ENCODE measurements around the gene THRB.

The THRB gene

DNA sequence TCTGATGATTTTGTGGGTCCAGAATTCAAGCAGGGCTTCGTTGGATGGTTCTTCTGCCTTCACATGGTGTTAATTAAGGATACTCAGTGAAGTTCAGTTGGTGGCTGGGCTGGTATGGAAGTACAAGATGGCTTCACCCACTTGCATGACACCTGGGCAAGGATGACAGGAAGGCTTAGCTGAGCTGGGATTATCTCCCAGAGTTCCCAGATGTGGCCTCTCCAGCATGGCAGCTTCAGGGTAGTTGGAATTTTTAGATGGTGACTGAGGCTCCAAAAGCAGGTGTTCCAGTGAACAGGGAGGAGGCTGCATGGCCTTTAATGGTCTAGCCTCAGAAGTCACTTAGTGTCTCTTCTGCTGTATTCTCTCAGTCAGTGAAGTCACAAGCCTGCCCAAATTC lies 135.5 kb downstream of the THRB start:
- TF ChIP-seq, protein P1, sequence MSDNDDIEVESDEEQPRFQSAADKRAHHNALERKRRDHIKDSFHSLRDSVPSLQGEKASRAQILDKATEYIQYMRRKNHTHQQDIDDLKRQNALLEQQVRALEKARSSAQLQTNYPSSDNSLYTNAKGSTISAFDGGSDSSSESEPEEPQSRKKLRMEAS (IDR thresholded peaks at IDR 0.05; ENCODE audit: low read depth, low read length) = no peak
- TF ChIP-seq MYC (IDR thresholded peaks at IDR 0.05; ENCODE audit: low read depth, low read length) (no peak), POLR2A (IDR thresholded peaks at IDR 0.05; ENCODE audit: extremely low read depth, insufficient read length) (no peak)
- TF ChIP-seq, protein P2, sequence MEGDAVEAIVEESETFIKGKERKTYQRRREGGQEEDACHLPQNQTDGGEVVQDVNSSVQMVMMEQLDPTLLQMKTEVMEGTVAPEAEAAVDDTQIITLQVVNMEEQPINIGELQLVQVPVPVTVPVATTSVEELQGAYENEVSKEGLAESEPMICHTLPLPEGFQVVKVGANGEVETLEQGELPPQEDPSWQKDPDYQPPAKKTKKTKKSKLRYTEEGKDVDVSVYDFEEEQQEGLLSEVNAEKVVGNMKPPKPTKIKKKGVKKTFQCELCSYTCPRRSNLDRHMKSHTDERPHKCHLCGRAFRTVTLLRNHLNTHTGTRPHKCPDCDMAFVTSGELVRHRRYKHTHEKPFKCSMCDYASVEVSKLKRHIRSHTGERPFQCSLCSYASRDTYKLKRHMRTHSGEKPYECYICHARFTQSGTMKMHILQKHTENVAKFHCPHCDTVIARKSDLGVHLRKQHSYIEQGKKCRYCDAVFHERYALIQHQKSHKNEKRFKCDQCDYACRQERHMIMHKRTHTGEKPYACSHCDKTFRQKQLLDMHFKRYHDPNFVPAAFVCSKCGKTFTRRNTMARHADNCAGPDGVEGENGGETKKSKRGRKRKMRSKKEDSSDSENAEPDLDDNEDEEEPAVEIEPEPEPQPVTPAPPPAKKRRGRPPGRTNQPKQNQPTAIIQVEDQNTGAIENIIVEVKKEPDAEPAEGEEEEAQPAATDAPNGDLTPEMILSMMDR (IDR thresholded peaks at IDR 0.05; ENCODE audit: low read depth, low read length) = no peak
- no peak for DNase-seq (ENCODE audit: low read depth)
- H3K4me3 ChIP-seq (ENCODE audit: low read depth, low read length) = no peak overlapping the region

DNA sequence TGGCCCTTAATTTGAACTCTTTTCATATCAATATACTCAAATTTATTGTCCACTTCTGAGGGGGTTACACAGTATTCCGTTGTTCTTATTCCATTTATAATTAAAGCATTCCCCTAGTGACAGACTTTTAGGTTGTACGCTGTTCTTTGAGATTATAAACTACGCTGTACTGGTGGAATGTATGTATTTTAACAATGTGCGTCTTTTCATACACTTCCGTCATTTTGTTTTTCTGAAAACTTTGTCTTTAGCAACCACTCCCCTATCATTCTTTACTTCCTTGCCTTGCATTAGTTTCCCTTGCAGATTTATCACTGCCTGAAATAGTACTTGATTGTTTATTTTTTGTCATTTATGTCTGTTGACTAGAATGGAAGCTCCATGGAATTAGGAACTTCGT lies 137.0 kb downstream of the THRB start:
- TF ChIP-seq, protein P1 (IDR thresholded peaks at IDR 0.05; ENCODE audit: low read depth, low read length) = no peak
- no peak for TF ChIP-seq MYC (IDR thresholded peaks at IDR 0.05; ENCODE audit: low read depth, low read length)
- TF ChIP-seq POLR2A (IDR thresholded peaks at IDR 0.05; ENCODE audit: extremely low read depth, insufficient read length) = no peak
- TF ChIP-seq, protein P2 (IDR thresholded peaks at IDR 0.05; ENCODE audit: low read depth, low read length) = no peak
- H3K4me3 ChIP-seq (ENCODE audit: low read depth, low read length) = no peak overlapping the region
- DNase-seq (ENCODE audit: low read depth) = no peak

DNA sequence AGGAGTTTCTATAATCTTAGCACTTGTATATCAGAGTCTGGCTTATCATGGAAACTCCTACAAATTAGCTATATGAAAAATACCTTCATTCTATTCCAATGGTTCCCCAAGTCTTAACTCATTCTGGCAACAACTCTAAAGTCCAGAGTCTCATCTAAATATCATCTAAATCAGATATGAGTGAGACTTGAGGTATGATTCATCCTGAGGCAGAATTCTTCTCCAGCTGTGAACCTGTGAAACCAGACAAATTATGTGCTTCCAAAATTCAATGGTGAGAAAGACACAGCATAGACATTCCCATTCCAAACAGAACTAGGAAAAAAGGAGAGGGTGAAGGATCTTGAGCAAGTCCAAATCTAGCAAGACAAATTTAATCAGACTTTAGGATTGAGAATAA lies 138.8 kb downstream of the THRB start:
- no peak for DNase-seq (ENCODE audit: low read depth)
- TF ChIP-seq, protein P1 (IDR thresholded peaks at IDR 0.05; ENCODE audit: low read depth, low read length) = no peak
- no peak for TF ChIP-seq MYC (IDR thresholded peaks at IDR 0.05; ENCODE audit: low read depth, low read length)
- TF ChIP-seq POLR2A (IDR thresholded peaks at IDR 0.05; ENCODE audit: extremely low read depth, insufficient read length) = no peak
- TF ChIP-seq, protein P2 (IDR thresholded peaks at IDR 0.05; ENCODE audit: low read depth, low read length) = no peak

DNA sequence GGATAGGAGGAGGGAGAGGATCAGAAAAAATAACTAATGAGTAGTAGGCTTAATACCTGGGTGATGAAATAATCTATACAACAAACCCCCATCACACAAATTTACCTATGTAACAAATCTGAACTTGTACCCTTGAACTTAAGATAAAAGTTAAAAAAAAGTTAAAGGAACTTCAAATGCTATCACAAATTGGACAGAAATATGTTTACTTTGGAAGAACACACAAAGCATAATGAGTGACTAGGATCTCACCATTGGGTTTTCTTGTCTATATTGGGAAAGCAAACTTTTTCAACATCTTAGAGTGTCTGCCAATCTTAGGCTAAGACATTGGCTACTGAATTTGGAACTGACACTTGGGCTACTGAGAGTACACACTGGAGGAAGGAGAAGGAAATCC lies 140.4 kb downstream of the THRB start:
- no peak for DNase-seq (ENCODE audit: low read depth)
- no peak overlapping the region for H3K4me3 ChIP-seq (ENCODE audit: low read depth, low read length)
- TF ChIP-seq, protein P1 (IDR thresholded peaks at IDR 0.05; ENCODE audit: low read depth, low read length) = no peak
- TF ChIP-seq, protein P2 (IDR thresholded peaks at IDR 0.05; ENCODE audit: low read depth, low read length) = no peak
- no peak for TF ChIP-seq POLR2A (IDR thresholded peaks at IDR 0.05; ENCODE audit: extremely low read depth, insufficient read length)
- no peak for TF ChIP-seq MYC (IDR thresholded peaks at IDR 0.05; ENCODE audit: low read depth, low read length)

More for the DNA sequence above, 138.8 kb downstream of the THRB start:
- H3K4me3 ChIP-seq (ENCODE audit: low read depth, low read length) = no peak overlapping the region

DNA sequence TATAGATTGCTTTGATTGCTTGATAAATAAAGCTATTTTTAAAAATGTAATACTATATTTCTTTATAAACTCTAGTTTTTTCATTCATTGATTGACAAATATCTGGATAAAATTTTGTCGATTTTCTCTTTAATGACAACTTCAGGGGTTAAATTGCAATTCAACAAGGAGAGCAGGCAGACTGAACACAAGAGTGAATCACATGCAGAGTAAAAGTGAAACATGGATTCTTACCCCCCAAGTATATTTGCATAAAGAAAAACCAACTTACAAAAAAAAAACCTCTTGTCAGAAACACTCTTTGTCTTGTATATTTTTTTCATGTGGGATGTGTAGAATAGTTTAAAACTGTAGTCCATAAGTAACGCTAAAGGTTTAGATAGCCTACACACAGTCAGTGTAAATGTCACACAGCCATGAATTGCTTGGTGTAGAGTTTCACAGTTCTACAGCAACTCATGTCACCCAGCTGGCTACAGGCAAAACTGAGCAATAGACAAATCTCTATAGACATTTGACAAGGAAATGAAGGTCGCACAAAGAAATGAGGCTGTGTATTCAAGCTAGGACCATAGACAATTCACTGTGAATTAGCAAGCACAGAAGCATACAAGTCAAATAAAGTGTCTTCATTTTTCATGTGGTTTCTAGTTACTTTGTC lies 141.6 kb downstream of the THRB start:
- no peak for DNase-seq (ENCODE audit: low read depth)
- TF ChIP-seq, protein P1 (IDR thresholded peaks at IDR 0.05; ENCODE audit: low read depth, low read length) = no peak
- no peak for TF ChIP-seq POLR2A (IDR thresholded peaks at IDR 0.05; ENCODE audit: extremely low read depth, insufficient read length)
- TF ChIP-seq, protein P2 (IDR thresholded peaks at IDR 0.05; ENCODE audit: low read depth, low read length) = no peak
- TF ChIP-seq MYC (IDR thresholded peaks at IDR 0.05; ENCODE audit: low read depth, low read length) = no peak

More for the DNA sequence above, 141.6 kb downstream of the THRB start:
- no peak overlapping the region for H3K4me3 ChIP-seq (ENCODE audit: low read depth, low read length)
